Measurements from ENCODE around the gene HECTD1.

GRCh38 chr14:31196839-31197492, 10.6 kb downstream of the HECTD1 start:
- TF ChIP-seq CTCF (IDR thresholded peaks at IDR 0.05) (no peak), POLR2A (IDR thresholded peaks at IDR 0.05) (no peak)
